Activated CD4-positive, alpha-beta T cell treated with anti-CD3 and anti-CD28 coated beads for 48 hours (primary cell): Measurements from ENCODE around the gene SHMT2.
A peak's percentile ranks its signal among the peaks of the same experiment; 100 is the strongest.

Experiments used
- DNase-seq: peaks from one replicate; pipeline ENCODE4 v3.0.0-alpha.2; 2020

The SHMT2 gene

DNA sequence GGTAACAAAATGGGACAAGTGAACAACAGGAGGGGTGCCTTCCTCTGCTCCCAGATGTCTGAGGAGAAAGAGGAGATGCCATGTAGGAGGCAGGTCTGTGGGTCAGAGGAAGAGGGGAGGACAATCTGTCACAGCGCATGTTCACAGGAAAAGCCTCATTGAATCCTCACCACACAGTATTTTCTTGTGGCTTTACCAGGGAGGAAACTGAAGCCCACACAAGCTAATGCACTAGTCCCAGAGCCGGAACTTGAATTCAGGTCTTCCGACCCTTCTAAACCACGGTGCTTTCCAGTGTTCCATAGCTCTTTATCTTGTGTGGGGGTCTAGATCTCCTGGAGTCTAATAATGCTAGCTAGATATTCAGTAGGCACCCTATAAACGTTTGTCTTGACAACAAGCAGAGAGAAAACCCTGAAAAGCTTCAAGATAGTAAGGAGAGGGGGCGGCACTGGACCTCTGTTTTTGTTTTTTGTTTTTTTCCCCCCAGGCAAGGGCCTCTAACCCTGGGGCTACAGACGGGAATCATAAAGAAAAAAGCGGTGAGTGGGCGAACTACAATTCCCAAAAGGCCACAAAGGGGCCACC lies 371 bp upstream of the SHMT2 start:
- DNase-seq = no peak

DNA sequence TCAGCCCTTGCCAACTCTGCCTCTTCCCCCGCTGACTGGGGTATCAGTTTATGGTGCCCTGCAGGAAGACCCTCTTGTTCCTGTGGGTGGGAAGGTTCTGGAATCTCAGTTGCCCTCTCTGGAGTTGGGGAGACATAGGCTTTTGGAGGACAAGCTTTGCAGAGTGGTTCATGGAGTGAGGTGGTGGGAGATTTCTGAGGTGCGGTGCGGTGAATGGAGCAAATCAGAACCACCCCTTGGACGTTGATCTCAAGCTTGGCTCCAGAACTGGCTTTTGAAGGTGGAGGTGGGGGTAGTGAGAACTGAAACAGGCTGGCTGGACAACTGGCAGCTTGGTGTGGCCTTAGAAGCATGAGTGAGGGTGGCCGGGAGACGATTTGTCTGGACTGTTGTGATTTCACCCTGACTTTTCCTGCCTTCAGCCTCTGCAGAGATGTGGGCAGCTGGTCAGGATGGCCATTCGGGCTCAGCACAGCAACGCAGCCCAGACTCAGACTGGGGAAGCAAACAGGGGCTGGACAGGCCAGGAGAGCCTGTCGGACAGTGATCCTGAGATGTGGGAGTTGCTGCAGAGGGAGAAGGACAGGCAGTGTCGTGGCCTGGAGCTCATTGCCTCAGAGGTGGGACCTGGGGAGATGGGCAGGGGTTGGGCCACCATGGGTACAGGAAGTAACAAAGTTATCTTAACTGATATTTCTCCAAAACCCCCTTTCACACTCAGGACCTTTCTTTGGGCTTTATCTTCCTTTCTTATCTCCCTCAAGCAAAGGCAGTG lies 1.1 kb downstream of the SHMT2 start:
- no peak for DNase-seq

GRCh38 chr12:57231276-57232021 lies 1.9 kb downstream of the SHMT2 start:
- peak; percentile 2 for DNase-seq

- DNase-seq = no peak
Measured at GRCh38 chr12:57232156-57232756, 2.7 kb downstream of the SHMT2 start.

DNA sequence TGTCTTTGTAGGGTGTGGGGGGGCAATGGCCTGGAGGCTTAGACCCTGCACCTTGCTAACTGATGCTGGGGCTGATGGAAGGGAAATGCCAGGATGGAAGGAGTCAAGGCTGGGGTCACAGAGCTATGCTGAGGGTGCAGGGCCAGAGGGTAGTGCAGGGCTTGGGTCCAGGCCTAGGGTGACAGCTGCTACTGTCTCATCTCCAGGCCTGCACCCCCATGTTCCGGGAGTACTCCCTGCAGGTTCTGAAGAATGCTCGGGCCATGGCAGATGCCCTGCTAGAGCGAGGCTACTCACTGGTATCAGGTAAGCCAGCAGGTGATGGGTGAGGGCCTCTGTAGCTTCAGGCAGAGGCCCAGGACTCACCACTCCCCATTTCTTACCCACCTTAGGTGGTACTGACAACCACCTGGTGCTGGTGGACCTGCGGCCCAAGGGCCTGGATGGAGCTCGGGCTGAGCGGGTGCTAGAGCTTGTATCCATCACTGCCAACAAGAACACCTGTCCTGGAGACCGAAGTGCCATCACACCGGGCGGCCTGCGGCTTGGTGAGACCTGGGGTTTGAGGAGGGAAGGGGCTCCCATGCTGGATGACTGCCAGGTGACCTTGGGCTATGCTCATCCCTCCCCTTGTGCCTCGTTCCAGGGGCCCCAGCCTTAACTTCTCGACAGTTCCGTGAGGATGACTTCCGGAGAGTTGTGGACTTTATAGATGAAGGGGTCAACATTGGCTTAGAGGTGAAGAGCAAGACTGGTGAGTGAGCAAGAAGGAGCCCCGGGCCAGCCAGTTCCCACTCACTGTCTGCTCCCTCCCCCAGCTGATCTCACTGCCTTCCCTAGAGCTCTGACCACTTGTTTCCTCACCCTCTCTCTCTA lies 4.1 kb downstream of the SHMT2 start:
- no peak for DNase-seq

GRCh38 chr12:57234233-57234570 lies 4.7 kb downstream of the SHMT2 start:
- no peak for DNase-seq

DNA sequence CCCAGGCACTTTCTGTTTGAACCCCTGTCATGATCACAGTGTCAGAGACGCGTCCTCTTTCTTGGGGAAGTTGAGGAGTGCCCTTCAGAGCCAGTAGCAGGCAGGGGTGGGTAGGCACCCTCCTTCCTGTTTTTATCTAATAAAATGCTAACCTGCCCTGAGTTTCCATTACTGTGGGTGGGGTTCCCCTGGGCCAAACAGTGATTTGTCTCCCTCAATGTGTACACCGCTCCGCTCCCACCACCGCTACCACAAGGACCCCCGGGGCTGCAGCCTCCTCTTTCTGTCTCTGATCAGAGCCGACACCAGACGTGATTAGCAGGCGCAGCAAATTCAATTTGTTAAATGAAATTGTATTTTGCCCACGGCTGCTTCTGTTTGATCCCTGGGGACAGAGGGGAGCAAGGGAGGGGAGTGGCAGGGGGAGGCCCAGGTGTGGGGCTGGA lies 5.1 kb downstream of the SHMT2 start:
- no peak for DNase-seq

GRCh38 chr12:57235017-57235727 lies 5.7 kb downstream of the SHMT2 start:
- no peak for DNase-seq

DNA sequence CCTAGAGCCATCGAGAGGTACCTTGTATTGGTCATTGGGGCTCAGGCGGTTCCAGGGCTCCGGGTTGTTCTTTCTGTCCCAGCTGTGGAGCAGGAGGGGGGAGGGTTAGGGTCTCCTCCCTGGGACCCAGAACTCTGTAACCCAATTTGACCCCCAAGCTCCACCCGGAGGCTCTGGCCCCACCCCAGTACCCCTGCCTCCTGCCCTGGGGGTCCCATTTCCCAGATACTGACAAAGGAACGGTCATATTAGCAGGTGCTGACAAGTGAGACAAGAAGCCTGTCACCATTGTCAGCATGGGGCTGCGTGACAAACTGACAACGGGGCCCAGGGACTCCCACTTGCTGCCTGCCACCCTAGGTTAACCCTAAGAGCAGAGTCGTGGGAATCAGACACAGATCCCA lies 6.2 kb downstream of the SHMT2 start:
- no peak for DNase-seq

DNA sequence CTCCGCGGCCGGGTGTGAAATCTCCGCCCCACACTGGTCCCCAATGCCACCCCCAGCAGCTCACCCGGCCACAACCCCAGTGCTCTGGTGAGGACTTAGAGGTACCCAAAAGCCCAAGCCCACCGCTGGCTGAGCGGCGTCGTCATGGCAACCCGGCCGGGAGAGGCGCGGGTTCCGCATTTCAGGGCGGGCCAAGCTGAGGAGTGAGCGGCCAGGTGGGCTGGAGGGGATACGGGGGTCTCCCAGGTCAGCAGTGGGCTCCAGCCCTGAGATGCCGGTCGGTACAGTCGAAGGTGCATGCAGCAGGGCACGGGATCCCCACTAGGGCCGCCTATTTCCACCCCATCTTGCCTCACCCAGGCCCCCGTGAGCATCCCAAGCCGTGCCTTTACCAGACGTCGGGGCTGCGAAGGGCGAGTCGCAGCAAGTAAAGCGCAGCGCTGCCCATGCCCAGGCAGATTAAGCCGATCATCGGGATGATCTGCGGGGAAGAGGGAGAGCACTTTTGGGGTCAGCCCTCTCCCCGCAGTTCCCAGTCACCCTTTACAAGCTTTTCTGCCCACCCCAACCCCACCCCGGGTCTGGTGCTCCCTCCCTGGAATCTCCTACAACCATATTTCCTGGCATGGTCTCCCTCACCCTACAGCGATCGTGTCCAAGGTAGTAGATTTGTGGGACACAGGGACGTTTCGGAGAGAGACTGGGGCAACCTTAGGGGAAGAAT lies 6.9 kb downstream of the SHMT2 start:
- peak; percentile 49 for DNase-seq

- DNase-seq = no peak
Measured at GRCh38 chr12:57236925-57237595, 7.5 kb downstream of the SHMT2 start.

GRCh38 chr12:57237596-57237931 lies 8.1 kb downstream of the SHMT2 start:
- DNase-seq = no peak

DNA sequence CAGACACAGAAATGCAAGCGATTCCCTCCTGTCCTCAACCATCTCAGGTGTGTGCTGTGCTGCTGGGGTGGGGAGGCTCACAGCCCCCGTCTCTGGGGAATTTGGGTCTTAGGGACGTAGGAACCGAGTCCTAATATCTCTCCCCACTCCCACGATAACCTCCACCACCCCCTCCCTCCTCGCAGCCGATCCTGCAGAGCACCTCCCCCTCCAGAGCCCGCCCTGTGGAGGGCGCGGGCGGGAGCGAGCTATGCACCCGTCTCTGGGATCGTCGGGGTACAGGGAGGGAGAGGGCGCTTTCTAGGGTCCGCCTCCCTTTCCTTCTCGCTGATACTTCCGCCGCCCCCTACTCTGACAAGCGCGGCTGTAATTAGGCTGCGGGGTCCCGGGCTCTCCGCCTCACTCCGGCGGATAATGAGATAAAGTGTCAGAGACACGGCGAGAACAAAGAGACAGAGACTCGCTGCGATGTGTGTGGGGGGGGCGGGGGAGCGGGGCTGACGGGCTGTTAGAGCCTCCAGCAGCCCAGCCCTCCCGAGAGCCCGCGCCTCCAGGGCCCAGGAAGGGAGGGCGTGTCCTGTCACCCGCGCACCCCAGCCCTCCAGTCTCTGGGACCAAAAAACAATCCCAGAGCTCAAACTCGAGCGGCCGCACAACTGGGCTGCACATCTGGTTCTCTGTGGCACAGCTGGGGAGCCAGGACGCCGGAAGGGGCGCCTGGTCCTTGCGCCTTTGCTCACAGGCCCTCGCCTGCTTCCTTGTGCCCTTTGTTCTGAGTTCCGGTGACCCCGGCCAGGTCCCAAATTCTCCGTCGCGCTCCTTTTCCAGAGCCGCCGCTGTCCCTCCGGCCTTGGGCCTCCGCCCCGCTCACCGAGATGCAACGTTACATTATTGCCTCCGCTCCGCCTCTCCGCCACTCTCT lies 8.7 kb downstream of the SHMT2 start:
- peak; percentile 50 for DNase-seq

DNA sequence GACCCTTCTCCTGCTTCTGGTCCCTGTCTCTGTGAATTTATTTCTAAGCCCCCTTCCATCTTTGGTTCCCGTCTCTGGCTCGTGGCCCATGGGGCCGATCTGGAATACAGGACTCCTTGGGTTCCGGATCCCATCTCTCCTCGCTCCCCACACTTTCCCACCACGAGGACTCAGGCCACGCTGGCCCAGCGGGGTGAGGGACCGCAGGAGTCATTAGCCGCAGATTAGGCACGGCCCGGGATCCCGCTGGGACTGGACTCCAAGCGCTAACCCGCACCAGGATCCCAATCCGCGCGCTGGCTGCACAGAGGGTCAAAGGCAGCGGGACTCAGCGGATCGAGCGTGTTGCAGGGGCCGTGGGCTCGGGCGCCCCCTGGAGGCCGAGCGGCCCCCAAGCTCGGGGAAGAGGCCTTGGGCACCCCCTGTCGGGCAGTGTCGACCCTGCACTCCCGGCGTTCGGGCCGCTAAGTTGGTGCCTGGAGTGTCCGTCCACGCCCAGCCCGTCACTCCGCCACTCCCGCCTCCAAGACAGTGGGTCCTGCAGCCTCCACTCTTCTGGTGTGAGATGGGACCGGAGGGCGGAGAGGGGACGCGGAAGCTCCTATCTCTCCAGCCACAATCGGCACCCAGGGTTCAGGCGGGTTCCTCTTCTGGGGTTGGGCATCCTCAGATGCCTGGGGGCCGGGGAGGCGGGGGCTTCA lies 9.5 kb downstream of the SHMT2 start:
- DNase-seq = peak; percentile 93

GRCh38 chr12:57239587-57240065 lies 10.1 kb downstream of the SHMT2 start:
- DNase-seq = no peak

DNA sequence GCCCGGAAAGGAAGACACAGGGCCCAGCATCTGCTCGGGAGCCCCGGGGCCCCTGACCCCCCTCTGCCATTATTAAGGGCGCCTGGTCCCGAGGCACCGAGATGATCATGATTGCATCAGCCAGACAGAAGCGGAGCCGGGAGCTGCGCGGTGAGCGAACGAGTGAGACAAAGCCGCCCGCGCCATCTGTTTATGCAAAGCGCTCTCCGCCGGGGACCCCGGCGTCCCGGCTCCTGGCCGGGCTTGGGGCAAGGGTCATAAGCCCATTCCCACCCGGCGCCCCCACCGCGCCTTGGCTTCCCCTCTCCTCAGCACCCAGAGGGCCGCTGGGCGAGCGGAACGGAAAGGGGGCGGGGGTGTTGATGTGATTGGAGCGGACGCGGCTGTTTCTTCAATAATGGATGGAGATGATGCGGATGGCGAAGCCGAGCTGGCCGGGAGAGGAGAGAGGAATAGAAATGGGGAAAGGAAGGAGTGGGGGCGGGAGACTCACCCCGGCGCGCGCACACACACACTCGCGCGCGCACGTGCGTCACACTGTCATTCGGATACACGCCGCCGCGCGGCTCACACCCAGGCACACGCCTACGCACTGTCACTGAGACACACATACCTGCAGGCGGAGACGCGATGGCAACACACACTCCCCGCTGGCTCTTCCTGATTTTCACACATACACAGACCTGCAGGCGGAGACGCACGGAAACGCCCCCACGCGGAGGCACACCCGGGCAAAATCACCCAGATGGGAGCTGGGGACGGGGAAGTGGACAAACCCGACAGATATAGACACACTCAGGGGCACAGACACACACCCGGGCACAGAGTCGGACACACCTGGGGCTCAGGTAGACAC lies 10.8 kb downstream of the SHMT2 start:
- DNase-seq = peak; percentile 83

GRCh38 chr12:57240926-57241401 lies 11.5 kb downstream of the SHMT2 start:
- peak; percentile 55 for DNase-seq
